Esophagus muscularis mucosa (tissue), 4 donors: Measurements from ENCODE around the gene FNDC11. TPM values are rescaled to one million over a fixed set of nuclear protein-coding genes. Genes with fewer than 3 reads are reported as not detected.
"Not testable (repeated sequence)": the region's sequence is repeated elsewhere in the genome, so short reads cannot be mapped to it uniquely, and the experiment has no call there.

Source experiments
- DNase-seq: peaks from one replicate; pipeline ENCODE4 v3.0.0-alpha.2; 2017; ENCODE audit errors: extremely low spot score
- H3K27ac ChIP-seq, 4 donors: fragments of 200-600 bp; sonication (generic); replicated peaks in 1 of 4; 1 replicate in 3 of 4; 2 replicates in 1 of 4; pipeline ENCODE4 v1.5.1; 2016 to 2019; ENCODE audit warnings: mild to moderate bottlenecking in 1 of 4
- H3K27me3 ChIP-seq, 4 donors: fragments of 200-600 bp; sonication (generic); one replicate each; pipeline versions ENCODE4 v1.5.1 to v1.6.0; 2016 to 2019
- H3K36me3 ChIP-seq, 4 donors: fragments of 200-600 bp; sonication (generic); one replicate each; pipeline ENCODE4 v1.5.1; 2016 to 2019
- H3K4me1 ChIP-seq, 4 donors: fragments of 200-600 bp; sonication (generic); one replicate each; pipeline ENCODE4 v1.5.1; 2016 to 2019
- H3K4me3 ChIP-seq, 4 donors: fragments of 200-600 bp; sonication (generic); 1 replicate in 2 of 4; 2 replicates in 2 of 4; pipeline ENCODE4 v1.5.1; 2016 to 2019; ENCODE audit warnings: mild to moderate bottlenecking in 4 of 4, moderate library complexity in 1 of 4
- H3K9me3 ChIP-seq, 4 donors: fragments of 200-600 bp; sonication (generic); 1 replicate in 3 of 4; 2 replicates in 1 of 4; pipeline ENCODE4 v1.5.1; 2016 to 2019
- CTCF ChIP-seq, 3 experiments: fragments of 200-600 bp in 2 of 3; fragments of 450-650 bp in 1 of 3; sonication (generic) in 2 of 3; IDR thresholded peaks; one replicate each; pipeline ENCODE4 v1.5.1; 2017 to 2019; ENCODE audit warnings: antibody characterized with exemption in 3 of 3, mild to moderate bottlenecking in 2 of 3, moderate library complexity in 1 of 3
- EP300 ChIP-seq: sonication (generic); formaldehyde crosslinking; IDR thresholded peaks from one replicate; pipeline ENCODE4 v1.6.1; 2017; ENCODE audit warnings: antibody characterized with exemption
- POLR2A ChIP-seq: fragments of 450-650 bp; IDR thresholded peaks from one replicate; pipeline ENCODE4 v1.6.1; 2017; ENCODE audit warnings: antibody characterized with exemption, moderate library complexity, mild to moderate bottlenecking, low read depth
- POLR2AphosphoS5 ChIP-seq, 2 donors: sonication (generic); formaldehyde crosslinking; IDR thresholded peaks; one replicate each; pipeline ENCODE4 v1.6.1; 2017; ENCODE audit warnings: antibody characterized with exemption in 2 of 2
- WGBS: methylation state at CpG from one replicate; pipeline ENCODE4 v1.1.5; 2018; 5-methylcytosine and 5-hydroxymethylcytosine counted together
- intact Hi-C: fragments of 100-400 bp; cut with DNase I; formaldehyde crosslinking; loops from one replicate; pipeline ENCODE4 v1.15.1; 2023
- total RNA-seq, 4 donors: library from RNA; depleted of rRNA; stranded (reverse); fragments of >200 nt; gene quantifications; one replicate each; pipeline versions ENCODE4 v1.1.0 to v1.2.1, GENCODE V29; 2016

FNDC11 gene
- total RNA-seq, 4 donors from 2014 or later, result 0.23 to 0.83 (median 0.44) TPM

DNA sequence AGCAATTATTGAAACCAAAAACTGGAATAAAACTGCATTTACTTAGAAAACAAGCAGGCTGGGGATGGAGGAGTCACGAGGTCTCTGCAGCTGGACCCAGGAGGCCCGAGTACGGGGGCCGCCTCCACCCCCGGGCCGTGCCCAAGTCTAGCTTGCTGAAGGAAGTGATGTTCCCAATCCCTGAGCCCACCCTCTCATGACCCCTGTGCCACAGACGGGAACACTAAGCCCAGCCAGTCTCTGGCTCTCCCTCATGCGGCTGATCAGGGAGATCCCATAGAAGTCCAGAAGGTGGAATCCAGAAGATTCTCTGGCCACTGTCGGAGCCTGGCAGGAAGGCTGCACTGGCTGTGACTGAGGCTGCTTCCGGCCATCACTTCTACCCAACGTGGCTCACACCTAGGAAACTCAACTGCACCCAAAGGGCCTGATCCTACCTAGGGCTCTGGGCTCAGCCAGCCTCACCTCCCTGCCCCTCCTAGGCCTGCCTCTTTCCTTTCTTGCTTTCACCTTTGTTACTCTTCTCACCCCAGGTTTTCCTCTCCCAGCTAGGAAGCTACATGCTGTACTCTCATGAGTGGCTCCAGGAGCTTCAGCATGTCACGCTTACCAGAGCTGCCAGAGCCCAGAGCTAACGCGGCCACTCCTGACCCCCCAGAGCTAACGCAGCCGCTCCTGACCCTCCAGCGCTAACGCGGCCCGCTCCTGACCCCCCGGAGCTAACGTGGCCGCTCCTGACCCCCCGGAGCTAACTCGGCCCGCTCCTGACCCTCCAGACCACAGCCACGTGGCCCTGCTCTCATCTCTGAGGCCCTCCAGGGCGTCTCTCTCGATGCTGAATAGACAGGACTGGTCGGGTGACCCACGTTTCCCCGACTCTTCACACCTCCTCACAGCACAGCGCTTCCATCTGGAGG is 44.8 kb downstream of the FNDC11 start:
- peaks cover 0 to 10% (median 0%) of the 10 kb centered on the region in 4 donors for H3K4me1 ChIP-seq
- no peak overlapping the region for H3K4me3 ChIP-seq
- TF ChIP-seq POLR2AphosphoS5 (IDR thresholded peaks at IDR 0.05) (no peak), POLR2A (no peak)
- H3K9me3 ChIP-seq, result no peaks in the 10 kb centered on the region
- WGBS, result 94% methylated on average over 33 of the region's 33 CpGs
- no peak overlapping the region for H3K27ac ChIP-seq
- peaks cover 19 to 96% (median 91%) of the 10 kb centered on the region in 4 donors for H3K36me3 ChIP-seq
- intact Hi-C loops, result no loop called here
- no peak for DNase-seq
- no peaks in the 10 kb centered on the region for H3K27me3 ChIP-seq

DNA sequence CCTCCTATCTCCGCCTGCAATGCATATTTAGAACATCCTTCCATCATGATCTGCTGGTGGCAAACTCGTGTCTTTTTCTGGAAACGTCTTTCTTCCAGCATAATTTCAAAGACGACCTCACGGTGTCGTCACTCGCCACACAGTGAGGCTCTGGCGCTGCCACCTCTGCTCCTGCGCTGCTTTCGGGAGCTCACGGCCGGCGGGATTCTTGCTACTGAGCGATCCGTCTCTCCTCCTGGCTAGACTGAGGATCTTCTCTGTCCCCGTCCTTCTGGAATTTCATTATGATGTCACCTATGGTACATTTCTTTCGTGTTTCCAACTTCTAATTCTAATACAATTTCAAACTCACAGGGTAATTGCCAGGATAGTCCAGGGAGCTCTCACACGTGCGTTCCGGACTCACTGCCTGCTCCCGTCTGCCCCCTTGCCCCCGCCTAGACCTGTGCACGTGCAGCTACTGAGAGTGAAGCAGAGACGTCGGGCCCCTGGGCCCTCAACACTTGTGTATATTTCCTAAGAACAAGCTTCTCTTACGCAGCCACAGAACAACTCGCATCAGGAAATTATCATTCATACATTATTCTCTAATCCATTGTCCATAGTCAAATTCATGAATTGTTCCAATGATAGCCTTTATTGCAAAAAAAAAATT is 45.6 kb downstream of the FNDC11 start:
- no peak for DNase-seq
- TF ChIP-seq POLR2AphosphoS5 (IDR thresholded peaks at IDR 0.05) (no peak), CTCF (IDR thresholded peaks at IDR 0.05) (no peak), EP300 (no peak), POLR2A (no peak)
- H3K4me3 ChIP-seq, result no peak overlapping the region
- intact Hi-C loops, result no loop called here
- H3K4me1 ChIP-seq, result peaks cover 0 to 2% (median 0%) of the 10 kb centered on the region in 4 donors
- no peaks in the 10 kb centered on the region for H3K9me3 ChIP-seq
- 93% methylated on average over 27 of the region's 27 CpGs for WGBS
- no peak overlapping the region for H3K27ac ChIP-seq
- no peaks in the 10 kb centered on the region for H3K27me3 ChIP-seq
- peaks cover 22 to 93% (median 89%) of the 10 kb centered on the region in 4 donors for H3K36me3 ChIP-seq

DNA sequence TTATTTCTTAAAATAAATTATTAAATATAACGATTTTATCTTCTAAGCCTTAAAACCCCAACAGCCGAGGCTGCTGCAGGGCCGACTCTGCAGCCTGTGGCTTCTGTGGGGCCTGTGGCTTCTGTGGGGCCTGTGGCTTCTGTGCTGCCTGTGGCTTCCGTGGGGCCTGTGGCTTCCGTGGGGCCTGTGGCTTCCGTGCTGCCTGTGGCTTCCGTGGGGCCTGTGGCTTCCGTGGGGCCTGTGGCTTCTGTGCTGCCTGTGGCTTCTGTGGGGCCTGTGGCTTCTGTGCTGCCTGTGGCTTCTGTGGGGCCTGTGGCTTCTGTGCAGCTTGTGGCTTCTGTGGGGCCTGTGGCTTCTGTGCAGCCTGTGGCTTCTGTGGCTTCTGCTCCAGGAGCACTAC is 47.7 kb downstream of the FNDC11 start:
- 83% methylated on average over 7 of the region's 8 CpGs for WGBS
- intact Hi-C loops, H3K4me1 ChIP-seq, H3K4me3 ChIP-seq, H3K27me3 ChIP-seq, H3K27ac ChIP-seq, H3K9me3 ChIP-seq, DNase-seq: not testable (repeated sequence)
- peaks cover 23 to 76% (median 71%) of the 10 kb centered on the region in 4 donors for H3K36me3 ChIP-seq

DNA sequence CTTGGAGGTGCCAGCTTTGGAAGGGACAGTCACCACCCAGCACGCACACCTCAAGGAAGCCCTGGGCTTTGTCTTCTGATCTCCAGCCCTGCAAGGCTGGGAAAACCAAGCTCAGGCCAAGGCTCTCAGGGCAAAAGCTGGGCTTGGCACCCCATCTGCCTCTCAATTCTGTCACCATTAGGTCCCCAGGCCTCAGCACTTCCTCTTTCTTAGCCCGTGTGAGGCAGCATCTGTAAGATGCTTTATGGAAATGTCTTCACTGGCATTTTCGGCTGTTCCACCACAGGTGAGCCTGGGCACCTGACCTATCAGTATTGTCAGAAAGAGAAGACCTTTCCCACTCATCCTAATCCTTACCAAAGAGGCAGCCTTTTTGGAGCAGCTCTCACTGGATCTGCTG is 48.4 kb downstream of the FNDC11 start:
- TF ChIP-seq POLR2AphosphoS5 (IDR thresholded peaks at IDR 0.05) (no peak), CTCF (IDR thresholded peaks at IDR 0.05) (no peak), POLR2A (no peak), EP300 (no peak)
- Histone ChIP-seq H3K36me3 (peaks cover 23 to 74% (median 66%) of the 10 kb centered on the region in 4 donors), H3K27ac (no peak overlapping the region)

More for the DNA sequence above, 48.4 kb downstream of the FNDC11 start:
- WGBS, result 72% methylated on average over 2 of the region's 3 CpGs
- no peak for DNase-seq
- no peaks in the 10 kb centered on the region for H3K27me3 ChIP-seq
- no peaks in the 10 kb centered on the region for H3K9me3 ChIP-seq
- H3K4me1 ChIP-seq, result no peaks in the 10 kb centered on the region
- no peak overlapping the region for H3K4me3 ChIP-seq
- intact Hi-C loops, result no loop called here

Other genes starting within 250 kb of the FNDC11 start
- not detected for gene CHRNA4, start 192.8 kb upstream of the FNDC11 start, total RNA-seq
- gene KCNQ2, start 81.5 kb upstream of the FNDC11 start, total RNA-seq, result 1 to 10 TPM in 1 of 4 donors, under 1 TPM in 2, not detected in 1; 0.11 to 1.6 (median 0.50) TPM
- 10 to 100 TPM in 1 of 4 donors, 1 to 10 TPM in 3; 1.7 to 17.8 (median 7.4) TPM for gene EEF1A2, start 55.1 kb upstream of the FNDC11 start, total RNA-seq
- gene PPDPF, start 33.4 kb upstream of the FNDC11 start, total RNA-seq, result 100 to 1,000 TPM; 150 to 291 (median 270) TPM
- 1 to 10 TPM in 1 of 4 donors, under 1 TPM in 3; 0.06 to 1.2 (median 0.23) TPM for gene PTK6, start 16.8 kb upstream of the FNDC11 start, total RNA-seq
- gene SRMS, start 6.4 kb upstream of the FNDC11 start, total RNA-seq, result not detected
- 10 to 100 TPM; 19.5 to 36.9 (median 30.3) TPM for gene HELZ2, start 20.1 kb downstream of the FNDC11 start, total RNA-seq
- gene GMEB2, start 72.9 kb downstream of the FNDC11 start, total RNA-seq, result 10 to 100 TPM; 11.1 to 19.1 (median 14.0) TPM
- 10 to 100 TPM; 13.3 to 47.4 (median 28.9) TPM for gene STMN3, start 99.3 kb downstream of the FNDC11 start, total RNA-seq
- gene RTEL1, start 104.2 kb downstream of the FNDC11 start, total RNA-seq, result 10 to 100 TPM in 2 of 4 donors, 1 to 10 TPM in 2; 8.4 to 13.4 (median 9.6) TPM
- gene TNFRSF6B, start 142.5 kb downstream of the FNDC11 start, total RNA-seq, result 10 to 100 TPM in 3 of 4 donors, 1 to 10 TPM in 1; 5.0 to 67.8 (median 26.5) TPM
- gene ARFRP1, start 153.8 kb downstream of the FNDC11 start, total RNA-seq, result 10 to 100 TPM; 34.1 to 46.5 (median 44.6) TPM
- gene ZGPAT, start 153.9 kb downstream of the FNDC11 start, total RNA-seq, result 10 to 100 TPM; 22.5 to 38.9 (median 28.6) TPM
- gene LIME1, start 182.5 kb downstream of the FNDC11 start, total RNA-seq, result 10 to 100 TPM in 2 of 4 donors, 1 to 10 TPM in 2; 9.4 to 15.4 (median 10.9) TPM
- 10 to 100 TPM; 41.4 to 67.1 (median 52.7) TPM for gene SLC2A4RG, start 185.6 kb downstream of the FNDC11 start, total RNA-seq